ENCODE data around the gene SYP.

DNA sequence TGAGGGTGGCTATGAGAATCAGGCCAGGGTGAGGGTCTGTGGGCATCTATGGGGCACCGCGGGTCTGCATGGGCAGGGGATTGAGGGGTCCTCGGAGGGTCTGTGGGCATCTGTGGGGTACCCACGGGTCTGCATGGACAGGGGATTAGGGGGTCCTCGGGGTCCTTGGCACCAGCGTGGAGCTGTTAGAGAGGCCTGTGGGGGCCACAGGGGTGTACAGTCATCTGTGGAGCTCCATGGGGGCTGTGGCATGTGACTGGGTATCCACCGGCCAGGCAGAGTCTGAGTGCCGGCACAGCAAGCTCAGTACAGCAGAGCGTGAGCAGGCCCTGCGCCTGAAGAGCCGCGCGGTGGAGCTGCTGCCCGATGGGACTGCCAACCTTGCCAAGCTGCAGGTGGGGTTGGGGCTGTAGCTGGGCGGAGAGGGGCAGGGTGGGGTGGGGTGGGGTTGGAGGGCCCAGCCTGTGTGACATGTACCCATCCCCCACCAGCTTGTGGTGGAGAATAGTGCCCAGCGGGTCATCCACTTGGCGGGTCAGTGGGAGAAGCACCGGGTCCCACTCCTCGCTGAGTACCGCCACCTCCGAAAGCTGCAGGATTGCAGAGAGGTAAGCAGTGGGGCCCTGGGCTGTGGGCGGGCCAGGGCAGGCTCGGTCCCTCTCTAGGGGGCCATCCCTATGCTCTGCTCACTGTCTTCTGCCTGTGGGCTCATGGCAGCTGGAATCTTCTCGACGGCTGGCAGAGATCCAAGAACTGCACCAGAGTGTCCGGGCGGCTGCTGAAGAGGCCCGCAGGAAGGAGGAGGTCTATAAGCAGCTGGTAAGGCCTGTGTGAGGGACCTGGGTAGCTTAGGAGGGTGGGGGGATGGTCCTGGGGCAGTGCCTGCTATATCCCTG, 48.2 kb upstream of the SYP start:
- no peak for TF ChIP-seq POLR2A (IDR thresholded peaks at IDR 0.05)
- TF ChIP-seq, protein P1, sequence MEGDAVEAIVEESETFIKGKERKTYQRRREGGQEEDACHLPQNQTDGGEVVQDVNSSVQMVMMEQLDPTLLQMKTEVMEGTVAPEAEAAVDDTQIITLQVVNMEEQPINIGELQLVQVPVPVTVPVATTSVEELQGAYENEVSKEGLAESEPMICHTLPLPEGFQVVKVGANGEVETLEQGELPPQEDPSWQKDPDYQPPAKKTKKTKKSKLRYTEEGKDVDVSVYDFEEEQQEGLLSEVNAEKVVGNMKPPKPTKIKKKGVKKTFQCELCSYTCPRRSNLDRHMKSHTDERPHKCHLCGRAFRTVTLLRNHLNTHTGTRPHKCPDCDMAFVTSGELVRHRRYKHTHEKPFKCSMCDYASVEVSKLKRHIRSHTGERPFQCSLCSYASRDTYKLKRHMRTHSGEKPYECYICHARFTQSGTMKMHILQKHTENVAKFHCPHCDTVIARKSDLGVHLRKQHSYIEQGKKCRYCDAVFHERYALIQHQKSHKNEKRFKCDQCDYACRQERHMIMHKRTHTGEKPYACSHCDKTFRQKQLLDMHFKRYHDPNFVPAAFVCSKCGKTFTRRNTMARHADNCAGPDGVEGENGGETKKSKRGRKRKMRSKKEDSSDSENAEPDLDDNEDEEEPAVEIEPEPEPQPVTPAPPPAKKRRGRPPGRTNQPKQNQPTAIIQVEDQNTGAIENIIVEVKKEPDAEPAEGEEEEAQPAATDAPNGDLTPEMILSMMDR (IDR thresholded peaks at IDR 0.05), result no peak

All from ovary (tissue), 3 donors.